Upper lobe of left lung (tissue), 4 donors: ENCODE data around the gene SORL1.

ENCODE experiments used
- CTCF ChIP-seq, 6 experiments: fragments of 450-650 bp in 4 of 6; fragments of 200-600 bp in 2 of 6; sonication (generic) in 2 of 6; IDR thresholded peaks; one replicate each; pipeline ENCODE4 v1.5.1; 2016 to 2019; ENCODE audit warnings: antibody characterized with exemption in 6 of 6
- POLR2A ChIP-seq, 4 donors: fragments of 450-650 bp; IDR thresholded peaks; one replicate each; pipeline ENCODE4 v1.5.1; 2016 to 2017; ENCODE audit warnings: antibody characterized with exemption in 4 of 4, mild to moderate bottlenecking in 2 of 4

GRCh38 chr11:121455115-121455514, 3.0 kb downstream of the SORL1 start:
- TF ChIP-seq CTCF (IDR thresholded peaks at IDR 0.05) (no peak), POLR2A (IDR thresholded peaks at IDR 0.05) (no peak)
